Kidney epithelial cell (primary cell): ENCODE data around the gene EPHA8. TPM values are rescaled to one million over a fixed set of nuclear protein-coding genes. Genes with fewer than 3 reads are reported as not detected.

Experiments used
- DNase-seq: peaks from one replicate; pipeline ENCODE4 v3.0.0-alpha.2; 2010; ENCODE audit warnings: low read depth
- H3K27me3 ChIP-seq: 2 replicates; pipeline ENCODE4 v1.6.0; 2011; ENCODE audit warnings: low read length; ENCODE audit not compliant: control insufficient read depth, insufficient read depth
- H3K36me3 ChIP-seq: 2 replicates; pipeline ENCODE4 v1.5.1; 2011; ENCODE audit warnings: low read length; ENCODE audit not compliant: control insufficient read depth, insufficient read depth
- H3K4me3 ChIP-seq: 2 replicates; pipeline ENCODE4 v1.5.1; 2011; ENCODE audit warnings: low read depth, mild to moderate bottlenecking, control low read depth, low read length
- CTCF ChIP-seq: IDR thresholded peaks from 2 replicates; pipeline ENCODE4 v1.5.1; 2011; ENCODE audit warnings: mild to moderate bottlenecking, moderate library complexity, low read length, control low read depth, inconsistent platforms; ENCODE audit not compliant: insufficient read depth, poor library complexity, severe bottlenecking
- total RNA-seq: library from RNA; depleted of rRNA; stranded (reverse); fragments of >200 nt; gene quantifications from 2 replicates; pipeline ENCODE4 v1.2.3, GENCODE V29; 2015

Gene EPHA8
- total RNA-seq, 1 donor from 2014 or later: not detected

GRCh38 chr1:22545141-22545540, 18.1 kb upstream of the EPHA8 start:
- DNase-seq: no peak
- no peak for TF ChIP-seq CTCF
- Histone ChIP-seq H3K36me3 (no peaks in the 10 kb centered on the region), H3K4me3 (no peak overlapping the region), H3K27me3 (peaks cover 51% of the 10 kb centered on the region)

DNA sequence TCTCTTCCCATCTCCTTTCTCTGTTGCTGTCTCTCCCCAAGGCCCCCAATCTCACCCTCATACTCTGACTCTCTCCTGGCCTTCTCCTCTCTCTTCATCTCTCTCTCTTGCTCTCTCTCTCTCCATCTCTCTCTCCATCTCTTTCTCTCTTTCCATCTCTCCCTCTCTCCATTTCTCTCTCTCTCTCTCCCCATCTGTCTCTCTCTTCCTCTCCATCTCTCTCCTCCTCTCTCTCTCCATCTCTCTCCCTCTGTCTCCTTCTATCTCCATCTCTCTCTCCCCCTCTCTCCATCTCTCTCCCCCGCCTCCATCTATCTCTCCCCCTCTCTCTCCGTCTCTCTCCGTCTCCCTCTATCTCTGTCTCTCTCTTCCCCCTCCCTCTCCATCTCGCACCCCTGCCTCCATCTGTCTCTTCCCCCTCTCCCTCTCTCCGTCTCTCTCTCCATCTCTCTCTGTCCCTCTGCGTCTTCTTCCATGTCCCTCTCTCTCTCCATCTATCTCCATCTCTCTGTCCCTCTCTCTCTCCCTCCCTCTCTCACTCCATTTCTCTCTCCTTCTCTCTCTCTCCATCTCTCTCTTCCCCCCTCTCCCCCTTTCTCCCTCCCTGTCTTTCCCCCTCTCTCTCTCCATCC, 16.0 kb upstream of the EPHA8 start:
- TF ChIP-seq CTCF: no peak
- Histone ChIP-seq H3K27me3 (peaks cover 57% of the 10 kb centered on the region), H3K36me3 (no peaks in the 10 kb centered on the region), H3K4me3 (no peak overlapping the region)
- DNase-seq: no peak

DNA sequence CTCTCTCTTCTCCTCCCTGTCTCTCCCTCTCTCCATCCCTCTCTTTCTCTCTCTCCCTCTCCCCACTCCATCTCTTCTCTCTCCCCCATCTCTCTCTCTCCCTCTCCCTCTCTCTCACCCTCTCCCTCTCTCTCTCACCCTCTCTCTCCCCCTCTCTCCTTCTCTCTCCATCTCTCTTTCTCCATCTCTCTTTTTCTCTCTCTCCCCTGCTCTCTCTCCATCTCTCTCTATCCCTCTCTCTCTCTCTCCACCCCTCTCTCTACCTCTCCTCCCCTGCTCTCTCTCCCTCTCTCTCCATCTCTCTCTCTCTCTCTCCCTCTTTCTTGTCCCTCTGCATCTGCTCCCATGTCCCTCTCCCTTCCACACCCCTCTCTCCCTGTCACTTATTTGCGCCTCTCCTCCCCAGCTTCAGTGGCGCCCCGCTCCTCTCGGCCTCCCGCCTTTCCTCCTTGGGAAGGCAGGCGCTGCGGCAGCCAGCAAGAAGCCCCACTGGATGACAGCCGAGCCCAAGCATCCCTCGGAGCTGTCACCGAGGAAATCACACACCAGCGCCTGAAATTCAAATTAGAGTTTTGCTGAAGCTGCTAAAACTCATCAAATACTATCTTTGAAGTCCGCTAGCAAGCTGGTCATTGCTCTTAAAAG, 15.3 kb upstream of the EPHA8 start:
- Histone ChIP-seq H3K4me3 (no peak overlapping the region), H3K27me3 (peaks cover 62% of the 10 kb centered on the region), H3K36me3 (no peaks in the 10 kb centered on the region)
- no peak for TF ChIP-seq CTCF
- DNase-seq: no peak

- Histone ChIP-seq H3K27me3 (peaks cover 66% of the 10 kb centered on the region), H3K4me3 (no peak overlapping the region), H3K36me3 (no peaks in the 10 kb centered on the region)
- no peak for DNase-seq
- no peak for TF ChIP-seq CTCF
Measured at GRCh38 chr1:22550021-22550420, 13.3 kb upstream of the EPHA8 start.

GRCh38 chr1:22551591-22551990, 11.7 kb upstream of the EPHA8 start:
- no peak for DNase-seq
- no peak overlapping the region for H3K4me3 ChIP-seq
- H3K27me3 ChIP-seq: peaks cover 67% of the 10 kb centered on the region
- no peak for TF ChIP-seq CTCF
- no peaks in the 10 kb centered on the region for H3K36me3 ChIP-seq

- H3K27me3 ChIP-seq: peaks cover 67% of the 10 kb centered on the region
- TF ChIP-seq CTCF: no peak
- no peaks in the 10 kb centered on the region for H3K36me3 ChIP-seq
- no peak for DNase-seq
- H3K4me3 ChIP-seq: no peak overlapping the region
Measured at GRCh38 chr1:22552021-22552420, 11.3 kb upstream of the EPHA8 start.
